Activated naive CD4-positive, alpha-beta T cell treated with anti-CD3 and anti-CD28 coated beads, Interleukin-2, amount 10 ng/mL, durations not matched to agents 7 days and 5 days (primary cell): ENCODE measurements around the gene APPL2.

Experiments
- CTCF ChIA-PET: fragments of 350-600 bp; sonication (Branson Sonifier 250); formaldehyde crosslinking; loops from one replicate; lab custom pipeline; 2021; ENCODE audit warnings: antibody characterized with exemption; lab: Charles Lee
- DNase-seq: peaks from one replicate; pipeline ENCODE4 v3.0.0-alpha.2; 2020
- H3K27ac Mint-ChIP-seq: one replicate; pipeline ENCODE4 v1.8.0; 2021; ENCODE audit warnings: mild to moderate bottlenecking, moderate library complexity, mixed read lengths
- H3K27me3 Mint-ChIP-seq: one replicate; pipeline ENCODE4 v1.8.0; 2021; ENCODE audit warnings: mild to moderate bottlenecking, mixed read lengths
- H3K36me3 Mint-ChIP-seq: one replicate; pipeline ENCODE4 v1.8.0; 2021; ENCODE audit warnings: mixed read lengths
- H3K4me1 Mint-ChIP-seq: one replicate; pipeline ENCODE4 v1.8.0; 2021; ENCODE audit warnings: mixed read lengths
- H3K4me3 Mint-ChIP-seq: one replicate; pipeline ENCODE4 v1.8.0; 2021; ENCODE audit warnings: mild to moderate bottlenecking, moderate library complexity, mixed read lengths
- H3K9me3 Mint-ChIP-seq: one replicate; pipeline ENCODE4 v1.8.0; 2021; ENCODE audit warnings: mixed read lengths

Gene APPL2

GRCh38 chr12:105141320-105141922, 94.6 kb downstream of the APPL2 start:
- CTCF ChIA-PET = no interaction called here
- no peaks in the 10 kb centered on the region for H3K9me3 Mint-ChIP-seq

GRCh38 chr12:105138248-105138647, 97.7 kb downstream of the APPL2 start:
- Mint-ChIP-seq H3K27ac (no peak overlapping the region), H3K9me3 (no peaks in the 10 kb centered on the region), H3K36me3 (peaks cover 58% of the 10 kb centered on the region), H3K4me3 (no peak overlapping the region), H3K27me3 (no peaks in the 10 kb centered on the region), H3K4me1 (no peaks in the 10 kb centered on the region)
- CTCF ChIA-PET = no interaction called here
- no peak for DNase-seq

More at GRCh38 chr12:105141320-105141922, 94.6 kb downstream of the APPL2 start:
- H3K27ac Mint-ChIP-seq = no peak overlapping the region
- no peaks in the 10 kb centered on the region for H3K4me1 Mint-ChIP-seq
- no peak for DNase-seq
- H3K4me3 Mint-ChIP-seq = no peak overlapping the region
- peaks cover 46% of the 10 kb centered on the region for H3K36me3 Mint-ChIP-seq
- no peaks in the 10 kb centered on the region for H3K27me3 Mint-ChIP-seq
